GM23338 (cell line): Measurements from ENCODE around the gene PRRX1. TPM values are rescaled to one million over a fixed set of nuclear protein-coding genes. Genes with fewer than 3 reads are reported as not detected.

Experiments
- ATAC-seq: fragments of 200-7000 bp; cut with Tn5 transposase; 3 replicates; pipeline ENCODE4 v1.9.1; 2020
- DNase-seq: peaks from one replicate; pipeline ENCODE4 v3.0.0-alpha.2; 2015; ENCODE audit warnings: low spot score
- H2AFZ ChIP-seq: fragments of 200-600 bp; sonication (generic); 2 replicates; pipeline ENCODE4 v1.8.0; 2016; ENCODE audit warnings: antibody characterized with exemption, mild to moderate bottlenecking, moderate library complexity
- H3F3A ChIP-seq: fragments of 200-600 bp; sonication (generic); replicated peaks from 2 replicates; pipeline ENCODE4 v1.8.0; 2017; ENCODE audit warnings: antibody characterized with exemption, mixed run types, low read depth
- H3K27ac ChIP-seq: fragments of 200-600 bp; sonication (generic); 2 replicates; pipeline ENCODE4 v1.6.1; 2016; ENCODE audit warnings: low read depth
- H3K27me3 ChIP-seq: fragments of 200-600 bp; sonication (generic); 2 replicates; pipeline ENCODE4 v1.8.0; 2016; ENCODE audit warnings: mild to moderate bottlenecking, mixed run types, moderate library complexity; ENCODE audit not compliant: insufficient read depth
- H3K36me3 ChIP-seq: fragments of 200-600 bp; sonication (generic); 2 replicates; pipeline ENCODE4 v1.8.0; 2016; ENCODE audit warnings: mild to moderate bottlenecking; ENCODE audit not compliant: insufficient read depth
- H3K4me1 ChIP-seq: fragments of 200-600 bp; sonication (generic); 2 replicates; pipeline ENCODE4 v1.8.0; 2016; ENCODE audit warnings: mild to moderate bottlenecking, moderate library complexity; ENCODE audit not compliant: insufficient read depth
- H3K4me2 ChIP-seq: fragments of 200-600 bp; sonication (generic); 2 replicates; pipeline ENCODE4 v1.7.1; 2017; ENCODE audit warnings: mixed run types
- H3K4me3 ChIP-seq: fragments of 200-600 bp; sonication (generic); 2 replicates; pipeline ENCODE4 v1.6.1; 2016; ENCODE audit warnings: mixed run types
- H3K79me2 ChIP-seq: fragments of 200-600 bp; sonication (generic); replicated peaks from 2 replicates; pipeline ENCODE4 v1.8.0; 2017; ENCODE audit warnings: mild to moderate bottlenecking; ENCODE audit not compliant: insufficient read depth
- H3K9me2 ChIP-seq: fragments of 200-600 bp; sonication (generic); 2 replicates; pipeline ENCODE4 v1.8.0; 2017; ENCODE audit not compliant: insufficient read depth
- H4K20me1 ChIP-seq: fragments of 200-600 bp; sonication (generic); replicated peaks from 2 replicates; pipeline ENCODE4 v1.8.0; 2017; ENCODE audit warnings: mild to moderate bottlenecking; ENCODE audit not compliant: insufficient read depth
- H3K27ac Mint-ChIP-seq: 2 replicates; pipeline ENCODE4 v1.8.0; 2020; ENCODE audit warnings: inconsistent platforms, mild to moderate bottlenecking, moderate library complexity, mixed read lengths
- H3K27me3 Mint-ChIP-seq: 3 replicates; pipeline ENCODE4 v1.8.0; 2022; ENCODE audit warnings: low read depth, mild to moderate bottlenecking, moderate library complexity, mixed read lengths, inconsistent platforms; ENCODE audit not compliant: insufficient read depth, poor library complexity
- H3K36me3 Mint-ChIP-seq: 3 replicates; pipeline ENCODE4 v1.8.0; 2021; ENCODE audit warnings: low read depth, mild to moderate bottlenecking, inconsistent platforms, moderate library complexity, mixed read lengths
- H3K4me1 Mint-ChIP-seq: 3 replicates; pipeline ENCODE4 v1.8.0; 2020; ENCODE audit warnings: mild to moderate bottlenecking, inconsistent platforms, mixed read lengths
- H3K4me3 Mint-ChIP-seq: 3 replicates; pipeline ENCODE4 v1.8.0; 2021; ENCODE audit warnings: moderate library complexity, mild to moderate bottlenecking, inconsistent platforms, mixed read lengths
- H3K9me3 Mint-ChIP-seq: 3 replicates; pipeline ENCODE4 v1.8.0; 2020; ENCODE audit warnings: moderate library complexity, mild to moderate bottlenecking, inconsistent platforms, mixed read lengths
- CREB1 ChIP-seq: fragments of 250-450 bp; sonication (Bioruptor Pico); IDR thresholded peaks from 2 replicates; pipeline ENCODE4 v1.5.0; 2020; ENCODE audit warnings: low read depth, mild to moderate bottlenecking, moderate library complexity
- ETS1 ChIP-seq: IDR thresholded peaks from 2 replicates; pipeline ENCODE4 v1.6.1; 2016; ENCODE audit warnings: antibody characterized with exemption
- EZH2 ChIP-seq: fragments of 200-600 bp; sonication (generic); IDR thresholded peaks from one replicate; pipeline ENCODE4 v1.8.0; 2017; ENCODE audit warnings: antibody characterized with exemption, mild to moderate bottlenecking, low read depth; ENCODE audit not compliant: unreplicated experiment
- NANOG ChIP-seq: IDR thresholded peaks from 2 replicates; pipeline ENCODE4 v1.6.1; 2016; ENCODE audit warnings: antibody characterized with exemption, borderline replicate concordance
- POLR2AphosphoS5 ChIP-seq: IDR thresholded peaks from 2 replicates; pipeline ENCODE4 v1.6.1; 2016; ENCODE audit warnings: antibody characterized with exemption, low read depth
- ZNF114 ChIP-seq: fragments of 250-450 bp; sonication (Bioruptor Pico); IDR thresholded peaks from 2 replicates; pipeline ENCODE4 v1.5.0; 2020; ENCODE audit warnings: mild to moderate bottlenecking, moderate library complexity
- polyA plus RNA-seq: library from polyadenylated mRNA; unstranded; fragments of >200 nt; fragmentation: Nextera tagmentation; extraction: Ambion mirVana; gene quantifications from 2 replicates; pipeline ENCODE4 v1.2.1, GENCODE V29; 2016
- total RNA-seq: library from RNA; depleted of rRNA; stranded (reverse); fragments of >200 nt; shearing (Covaris generic); gene quantifications from 2 replicates; pipeline ENCODE4 v1.2.3, GENCODE V29; 2014
- TF ChIP-seq, protein P1 (sequence below): IDR thresholded peaks from one replicate; pipeline ENCODE4 v1.6.1; 2018; ENCODE audit warnings: antibody characterized with exemption; ENCODE audit not compliant: unreplicated experiment

The PRRX1 gene
- total and polyA plus RNA-seq, 2 experiments from 2014 or later, result 0.58 TPM; not detected in 1

GRCh38 chr1:170685166-170685565, 21.2 kb downstream of the PRRX1 start:
- Histone ChIP-seq H2AFZ (no peak overlapping the region), H3K4me2 (no peak overlapping the region), H3K36me3 (no peaks in the 10 kb centered on the region), H3K27me3 (no peaks in the 10 kb centered on the region), H3K4me3 (no peak overlapping the region), H3K9me2 (no peaks in the 10 kb centered on the region), H4K20me1 (no peaks in the 10 kb centered on the region), H3K79me2 (no peaks in the 10 kb centered on the region), H3K27ac (no peak overlapping the region), H3F3A (no peaks in the 10 kb centered on the region), H3K4me1 (no peaks in the 10 kb centered on the region)
- no peaks in the 10 kb centered on the region for H3K4me1 Mint-ChIP-seq
- H3K36me3 Mint-ChIP-seq, result no peaks in the 10 kb centered on the region
- peaks cover 2% of the 10 kb centered on the region for H3K27me3 Mint-ChIP-seq
- TF ChIP-seq EZH2, result no peak
- TF ChIP-seq ETS1, result no peak
- no peak for TF ChIP-seq CREB1 (CRISPR knock-in tag)
- TF ChIP-seq NANOG, result no peak
- TF ChIP-seq, protein P1, sequence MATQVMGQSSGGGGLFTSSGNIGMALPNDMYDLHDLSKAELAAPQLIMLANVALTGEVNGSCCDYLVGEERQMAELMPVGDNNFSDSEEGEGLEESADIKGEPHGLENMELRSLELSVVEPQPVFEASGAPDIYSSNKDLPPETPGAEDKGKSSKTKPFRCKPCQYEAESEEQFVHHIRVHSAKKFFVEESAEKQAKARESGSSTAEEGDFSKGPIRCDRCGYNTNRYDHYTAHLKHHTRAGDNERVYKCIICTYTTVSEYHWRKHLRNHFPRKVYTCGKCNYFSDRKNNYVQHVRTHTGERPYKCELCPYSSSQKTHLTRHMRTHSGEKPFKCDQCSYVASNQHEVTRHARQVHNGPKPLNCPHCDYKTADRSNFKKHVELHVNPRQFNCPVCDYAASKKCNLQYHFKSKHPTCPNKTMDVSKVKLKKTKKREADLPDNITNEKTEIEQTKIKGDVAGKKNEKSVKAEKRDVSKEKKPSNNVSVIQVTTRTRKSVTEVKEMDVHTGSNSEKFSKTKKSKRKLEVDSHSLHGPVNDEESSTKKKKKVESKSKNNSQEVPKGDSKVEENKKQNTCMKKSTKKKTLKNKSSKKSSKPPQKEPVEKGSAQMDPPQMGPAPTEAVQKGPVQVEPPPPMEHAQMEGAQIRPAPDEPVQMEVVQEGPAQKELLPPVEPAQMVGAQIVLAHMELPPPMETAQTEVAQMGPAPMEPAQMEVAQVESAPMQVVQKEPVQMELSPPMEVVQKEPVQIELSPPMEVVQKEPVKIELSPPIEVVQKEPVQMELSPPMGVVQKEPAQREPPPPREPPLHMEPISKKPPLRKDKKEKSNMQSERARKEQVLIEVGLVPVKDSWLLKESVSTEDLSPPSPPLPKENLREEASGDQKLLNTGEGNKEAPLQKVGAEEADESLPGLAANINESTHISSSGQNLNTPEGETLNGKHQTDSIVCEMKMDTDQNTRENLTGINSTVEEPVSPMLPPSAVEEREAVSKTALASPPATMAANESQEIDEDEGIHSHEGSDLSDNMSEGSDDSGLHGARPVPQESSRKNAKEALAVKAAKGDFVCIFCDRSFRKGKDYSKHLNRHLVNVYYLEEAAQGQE, result no peak
- H3K27ac Mint-ChIP-seq, result no peak overlapping the region
- DNase-seq (no peak), ATAC-seq (no peak)
- no peak overlapping the region for H3K4me3 Mint-ChIP-seq
- H3K9me3 Mint-ChIP-seq, result no peaks in the 10 kb centered on the region

DNA sequence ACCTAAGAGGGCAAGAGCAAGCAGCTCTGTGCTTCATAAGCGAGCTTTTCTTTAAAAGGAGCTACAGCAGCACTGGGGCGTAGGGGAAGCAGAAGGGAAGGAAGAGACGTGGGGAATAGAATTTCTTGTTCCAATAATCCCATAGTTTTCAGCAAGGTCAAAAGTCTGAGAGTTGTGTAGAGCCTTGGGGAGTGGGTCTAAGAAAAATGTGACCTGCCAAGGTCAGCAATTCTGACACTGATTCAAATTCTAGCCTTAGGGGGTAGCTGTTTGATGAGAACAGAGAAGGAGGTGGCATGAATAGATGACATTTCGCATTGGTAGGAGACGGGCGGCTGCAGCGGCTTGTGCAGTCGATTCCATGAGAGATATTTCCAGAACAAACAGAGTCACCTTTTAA, 22.4 kb downstream of the PRRX1 start:
- H3K4me1 ChIP-seq, result no peaks in the 10 kb centered on the region
- no peaks in the 10 kb centered on the region for H3F3A ChIP-seq
- DNase-seq (no peak), ATAC-seq (no peak)
- no peak overlapping the region for H3K4me3 ChIP-seq
- H3K27ac ChIP-seq, result no peak overlapping the region
- Mint-ChIP-seq H3K36me3 (no peaks in the 10 kb centered on the region), H3K4me1 (no peaks in the 10 kb centered on the region), H3K27ac (no peak overlapping the region), H3K9me3 (no peaks in the 10 kb centered on the region), H3K4me3 (no peak overlapping the region), H3K27me3 (peaks cover 2% of the 10 kb centered on the region)
- H3K36me3 ChIP-seq, result no peaks in the 10 kb centered on the region
- TF ChIP-seq ZNF114 (CRISPR knock-in tag), result no peak
- no peak overlapping the region for H3K4me2 ChIP-seq
- H3K9me2 ChIP-seq, result no peaks in the 10 kb centered on the region
- H4K20me1 ChIP-seq, result no peaks in the 10 kb centered on the region
- no peaks in the 10 kb centered on the region for H3K79me2 ChIP-seq
- no peaks in the 10 kb centered on the region for H3K27me3 ChIP-seq
- no peak overlapping the region for H2AFZ ChIP-seq

- Mint-ChIP-seq H3K9me3 (no peaks in the 10 kb centered on the region), H3K27me3 (peaks cover 2% of the 10 kb centered on the region), H3K4me3 (no peak overlapping the region), H3K27ac (no peak overlapping the region), H3K36me3 (no peaks in the 10 kb centered on the region), H3K4me1 (no peaks in the 10 kb centered on the region)
- Histone ChIP-seq H3K4me1 (no peaks in the 10 kb centered on the region), H3F3A (no peaks in the 10 kb centered on the region), H3K27me3 (no peaks in the 10 kb centered on the region), H3K36me3 (no peaks in the 10 kb centered on the region), H3K9me2 (no peaks in the 10 kb centered on the region), H3K4me3 (no peak overlapping the region), H2AFZ (no peak overlapping the region), H3K4me2 (no peak overlapping the region), H3K79me2 (no peaks in the 10 kb centered on the region), H3K27ac (no peak overlapping the region), H4K20me1 (no peaks in the 10 kb centered on the region)
- DNase-seq (no peak), ATAC-seq (no peak)
- TF ChIP-seq POLR2AphosphoS5 (no peak), NANOG (no peak), EZH2 (no peak)
These were observed 23.7 kb downstream of the PRRX1 start for GRCh38 chr1:170687621-170688020.
